ENCODE data around the gene RNF103. TPM values are rescaled to one million over a fixed set of nuclear protein-coding genes. Genes with fewer than 3 reads are reported as not detected.
A peak's percentile ranks its signal among the peaks of the same experiment; 100 is the strongest.

RNF103 gene
- total and polyA plus RNA-seq, 2 of the 13 experiments (the other 11 are each of a cell fraction or from before 2014, with no cell fraction given): 19.8 to 21.1 TPM

DNA sequence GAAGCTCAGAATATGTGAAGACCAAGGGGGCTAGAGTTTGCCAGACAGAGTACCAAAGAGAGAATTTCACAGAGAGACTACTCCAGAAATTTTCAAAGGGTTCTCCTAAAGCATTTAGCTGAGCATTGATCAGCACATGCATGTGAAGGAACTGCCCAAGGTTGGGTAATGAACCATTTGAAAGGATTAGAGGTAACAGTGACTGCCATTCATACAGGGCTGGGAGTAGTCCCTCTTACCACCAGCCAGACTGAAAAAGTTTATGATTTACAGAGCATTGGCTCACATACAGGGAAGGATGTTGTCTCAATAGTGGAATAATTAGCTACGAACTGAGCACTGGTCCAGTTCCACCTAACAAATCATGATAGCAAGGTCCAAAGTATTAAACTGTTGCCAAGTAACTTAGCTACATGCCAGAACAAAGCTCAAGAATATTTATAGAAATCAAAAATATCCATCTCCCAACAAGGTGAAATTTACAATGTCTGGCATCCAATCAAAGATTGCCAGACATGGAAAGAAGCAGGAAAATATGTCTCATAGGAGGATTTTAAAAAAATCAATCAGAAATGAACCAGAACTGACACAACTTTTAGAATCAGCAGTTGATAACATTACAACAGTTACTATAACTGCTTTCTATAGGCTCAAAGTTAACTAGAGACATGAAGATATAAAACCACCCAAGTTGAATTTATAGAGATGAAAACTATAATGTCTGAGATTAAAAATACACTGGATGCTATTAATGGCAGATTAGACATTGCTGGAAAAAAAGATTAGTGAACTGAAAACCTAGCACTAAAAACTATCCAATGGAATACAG is 25.7 kb upstream of the RNF103 start (continued):
- TF ChIP-seq NFAT5 (CRISPR knock-in tag; IDR thresholded peaks at IDR 0.05): no peak
- TF ChIP-seq SIN3B (IDR thresholded peaks at IDR 0.05; ENCODE audit: low read length): no peak
- TF ChIP-seq MTERF4 (CRISPR knock-in tag; IDR thresholded peaks at IDR 0.05): no peak
- TF ChIP-seq ZNF83 (CRISPR knock-in tag; IDR thresholded peaks at IDR 0.05; ENCODE audit: borderline replicate concordance): no peak
- TF ChIP-seq ZNF136 (CRISPR knock-in tag; IDR thresholded peaks at IDR 0.05; ENCODE audit: low read depth): 0 out of 2 replicates have a peak, but pooled peaks have one; percentile 36
- no peak for TF ChIP-seq NR1H2 (CRISPR knock-in tag; IDR thresholded peaks at IDR 0.05; ENCODE audit: borderline replicate concordance, low read depth)
- no peak for TF ChIP-seq RORA (CRISPR knock-in tag; IDR thresholded peaks at IDR 0.05)
- no peak for TF ChIP-seq TBX3 (IDR thresholded peaks at IDR 0.05; ENCODE audit: borderline replicate concordance)
- TF ChIP-seq RXRB (CRISPR knock-in tag; IDR thresholded peaks at IDR 0.05; ENCODE audit: borderline replicate concordance): no peak; the same call in none of the 2 replicates
- no peak for TF ChIP-seq KDM2A (CRISPR knock-in tag; IDR thresholded peaks at IDR 0.05; ENCODE audit: borderline replicate concordance, low read depth)
- no peak for TF ChIP-seq CBX5 (CRISPR knock-in tag; IDR thresholded peaks at IDR 0.05; ENCODE audit: borderline replicate concordance)
- no peak for TF ChIP-seq REXO4 (CRISPR knock-in tag; IDR thresholded peaks at IDR 0.05; ENCODE audit: borderline replicate concordance)
- no peak for TF ChIP-seq ZNF616 (CRISPR knock-in tag; IDR thresholded peaks at IDR 0.05; ENCODE audit: low read depth)
- no peak for TF ChIP-seq ZNF414 (CRISPR knock-in tag; IDR thresholded peaks at IDR 0.05)
- no peak for TF ChIP-seq ZNF784 (CRISPR knock-in tag; IDR thresholded peaks at IDR 0.05; ENCODE audit: borderline replicate concordance)
- TF ChIP-seq ZNF615 (CRISPR knock-in tag; IDR thresholded peaks at IDR 0.05; ENCODE audit: borderline replicate concordance): no peak
- no peak for TF ChIP-seq ZNF772 (CRISPR knock-in tag; IDR thresholded peaks at IDR 0.05)

Measured in HepG2 (cell line).